Stimulated activated CD4-positive, alpha-beta T cell treated with anti-CD3 and anti-CD28 coated beads, Interleukin-4, amount 100 ng/mL, for 4 hours (primary cell): Measurements from ENCODE around the gene NOD2.
A peak's percentile ranks its signal among the peaks of the same experiment; 100 is the strongest.

Source experiments
- DNase-seq, 2 experiments: peaks; one replicate each; pipeline ENCODE4 v3.0.0-alpha.2; 2020

The NOD2 gene

GRCh38 chr16:50718061-50718760 is 24.8 kb downstream of the NOD2 start:
- no peak for DNase-seq

- no peak for DNase-seq
Measured at GRCh38 chr16:50718761-50719400, 25.5 kb downstream of the NOD2 start.

- no peak for DNase-seq
Measured at GRCh38 chr16:50719401-50720337, 26.3 kb downstream of the NOD2 start.

- no peak for DNase-seq
Measured at GRCh38 chr16:50721549-50722404, 28.4 kb downstream of the NOD2 start.

- no peak for DNase-seq
Measured at GRCh38 chr16:50722405-50722737, 29.0 kb downstream of the NOD2 start.

GRCh38 chr16:50722960-50723359 is 29.6 kb downstream of the NOD2 start:
- DNase-seq, result no peak

- DNase-seq, result no peak
Measured at GRCh38 chr16:50724306-50724705, 30.9 kb downstream of the NOD2 start.

- DNase-seq, result no peak
Measured at GRCh38 chr16:50731130-50731988, 38.0 kb downstream of the NOD2 start.

- no peak for DNase-seq
Measured at GRCh38 chr16:50731989-50732832, 38.8 kb downstream of the NOD2 start.

GRCh38 chr16:50733468-50733867 is 40.1 kb downstream of the NOD2 start:
- no peak for DNase-seq

GRCh38 chr16:50735629-50736122 is 42.3 kb downstream of the NOD2 start:
- DNase-seq, result no peak

GRCh38 chr16:50736448-50736847 is 43.0 kb downstream of the NOD2 start:
- DNase-seq, result no peak

GRCh38 chr16:50737420-50737959 is 44.1 kb downstream of the NOD2 start:
- no peak for DNase-seq

- DNase-seq, result no peak
Measured at GRCh38 chr16:50739031-50739430, 45.6 kb downstream of the NOD2 start.

GRCh38 chr16:50740736-50741135 is 47.3 kb downstream of the NOD2 start:
- no peak for DNase-seq

- DNase-seq, result no peak
Measured at GRCh38 chr16:50741225-50741780, 47.9 kb downstream of the NOD2 start.

GRCh38 chr16:50741781-50742575 is 48.6 kb downstream of the NOD2 start, which contains the start of gene CYLD:
CYLD (plus strand) TSS chr16:50742086; CDS start chr16:50749699, 7,613 bp downstream.
- DNase-seq, result peak; percentile 98 to 100

- DNase-seq, result peak in 1 of 2 experiments; percentile 40
Measured at GRCh38 chr16:50742576-50743200, 49.3 kb downstream of the NOD2 start.
